ENCODE results near the gene CHST3.

GRCh38 chr10:71968553-71969474 lies 4.6 kb downstream of the CHST3 start:
- no peak for TF ChIP-seq POLR2AphosphoS5 (IDR thresholded peaks at IDR 0.05; ENCODE audit: low read depth, low read length)
- TF ChIP-seq TAF1 (IDR thresholded peaks at IDR 0.05; ENCODE audit: low read depth, low read length), result no peak
- TF ChIP-seq POLR2A (IDR thresholded peaks at IDR 0.05; ENCODE audit: low read depth, low read length), result no peak
- no peak for TF ChIP-seq SPI1 (IDR thresholded peaks at IDR 0.05; ENCODE audit: low read depth, low read length)
